ENCODE measurements around the gene GRIK1. TPM values are rescaled to one million over a fixed set of nuclear protein-coding genes. Genes with fewer than 3 reads are reported as not detected.

GRIK1 gene
- total RNA-seq, 2 donors from 2014 or later = 0.11 TPM; not detected in 1

DNA sequence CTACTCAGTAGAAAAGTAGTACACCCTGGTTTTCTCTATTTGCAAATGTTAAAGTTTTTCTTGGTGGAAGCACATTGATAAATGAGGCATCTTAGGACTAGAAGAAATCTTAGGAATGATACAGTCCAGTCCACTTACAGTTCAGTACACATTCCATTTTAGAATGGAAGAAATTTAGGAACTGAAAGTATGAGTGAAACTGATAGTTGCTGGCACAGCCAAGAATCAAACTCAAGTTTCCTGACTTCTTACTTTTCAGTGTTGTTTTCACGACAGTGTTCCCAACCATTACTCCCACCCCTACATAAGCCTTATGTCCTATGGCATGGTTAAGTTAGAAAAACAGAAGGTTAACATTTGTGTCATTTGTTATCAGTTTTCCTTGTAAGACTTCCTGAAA is 382.6 kb downstream of the GRIK1 start:
- no peaks in the 10 kb centered on the region for H3K4me1 ChIP-seq
- H3K27me3 ChIP-seq = no peaks in the 10 kb centered on the region
- no peak for DNase-seq
- TF ChIP-seq, protein P1, sequence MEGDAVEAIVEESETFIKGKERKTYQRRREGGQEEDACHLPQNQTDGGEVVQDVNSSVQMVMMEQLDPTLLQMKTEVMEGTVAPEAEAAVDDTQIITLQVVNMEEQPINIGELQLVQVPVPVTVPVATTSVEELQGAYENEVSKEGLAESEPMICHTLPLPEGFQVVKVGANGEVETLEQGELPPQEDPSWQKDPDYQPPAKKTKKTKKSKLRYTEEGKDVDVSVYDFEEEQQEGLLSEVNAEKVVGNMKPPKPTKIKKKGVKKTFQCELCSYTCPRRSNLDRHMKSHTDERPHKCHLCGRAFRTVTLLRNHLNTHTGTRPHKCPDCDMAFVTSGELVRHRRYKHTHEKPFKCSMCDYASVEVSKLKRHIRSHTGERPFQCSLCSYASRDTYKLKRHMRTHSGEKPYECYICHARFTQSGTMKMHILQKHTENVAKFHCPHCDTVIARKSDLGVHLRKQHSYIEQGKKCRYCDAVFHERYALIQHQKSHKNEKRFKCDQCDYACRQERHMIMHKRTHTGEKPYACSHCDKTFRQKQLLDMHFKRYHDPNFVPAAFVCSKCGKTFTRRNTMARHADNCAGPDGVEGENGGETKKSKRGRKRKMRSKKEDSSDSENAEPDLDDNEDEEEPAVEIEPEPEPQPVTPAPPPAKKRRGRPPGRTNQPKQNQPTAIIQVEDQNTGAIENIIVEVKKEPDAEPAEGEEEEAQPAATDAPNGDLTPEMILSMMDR (IDR thresholded peaks at IDR 0.05) = no peak
- no peaks in the 10 kb centered on the region for H3K9me3 ChIP-seq
- H3K27ac ChIP-seq = no peak overlapping the region
- H3K36me3 ChIP-seq = no peaks in the 10 kb centered on the region
- intact Hi-C loops (cut with DNase I) = no loop called here
- H3K9ac ChIP-seq (ENCODE audit: low read depth in 2 of 2, low read length in 2 of 2) = no peak overlapping the region
- H3K4me3 ChIP-seq = no peak overlapping the region

DNA sequence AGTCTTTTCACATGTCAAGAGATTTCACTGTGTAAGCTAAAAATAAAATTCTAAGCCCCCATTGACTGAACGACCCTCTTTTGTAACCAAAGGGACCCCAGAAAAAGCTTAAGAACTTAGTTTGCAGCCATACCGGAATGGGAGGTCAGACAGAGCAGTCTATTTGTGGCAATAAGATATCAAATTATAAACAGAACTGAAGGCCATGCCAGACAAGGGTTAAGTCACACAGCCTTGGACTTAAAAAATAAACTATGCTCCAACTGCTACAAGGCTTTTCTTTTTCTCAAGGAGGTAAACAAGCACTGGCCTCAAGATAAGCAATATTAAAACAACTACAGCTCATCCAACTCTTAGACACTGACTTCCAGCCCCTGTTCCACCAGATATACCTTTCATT is 384.2 kb downstream of the GRIK1 start:
- no peak for DNase-seq
- Histone ChIP-seq H3K9ac (ENCODE audit: low read depth in 2 of 2, low read length in 2 of 2) (no peak overlapping the region), H3K4me3 (no peak overlapping the region), H3K27ac (no peak overlapping the region), H3K36me3 (no peaks in the 10 kb centered on the region), H3K9me3 (no peaks in the 10 kb centered on the region), H3K27me3 (no peaks in the 10 kb centered on the region), H3K4me1 (no peaks in the 10 kb centered on the region)
- TF ChIP-seq, protein P1 (IDR thresholded peaks at IDR 0.05) = no peak
- intact Hi-C loops (cut with DNase I) = no loop called here

DNA sequence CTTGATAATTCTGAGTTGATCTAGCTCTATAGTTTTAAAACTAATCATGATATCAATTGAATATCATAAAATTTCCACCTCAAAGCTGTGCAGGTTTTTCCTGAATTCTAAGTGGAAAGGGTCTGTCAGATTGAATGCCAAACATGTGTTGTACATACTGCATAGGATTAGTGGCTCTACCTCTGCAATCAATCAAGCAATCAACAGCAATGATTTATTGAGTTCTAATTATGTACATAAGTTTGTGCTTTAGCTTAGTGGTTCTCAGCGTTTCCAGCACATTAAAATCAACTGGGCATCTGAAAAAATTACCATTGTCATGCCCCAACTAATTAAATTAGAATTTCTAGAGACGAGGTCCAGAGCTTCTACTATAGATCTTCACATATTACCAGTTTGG is 389.6 kb downstream of the GRIK1 start:
- H3K27me3 ChIP-seq = no peaks in the 10 kb centered on the region
- TF ChIP-seq, protein P1 (IDR thresholded peaks at IDR 0.05) = no peak
- H3K9ac ChIP-seq (ENCODE audit: low read depth in 2 of 2, low read length in 2 of 2) = no peak overlapping the region
- H3K27ac ChIP-seq = no peak overlapping the region
- H3K36me3 ChIP-seq = no peaks in the 10 kb centered on the region
- intact Hi-C loops (cut with DNase I) = no loop called here
- DNase-seq = no peak
- H3K9me3 ChIP-seq = no peaks in the 10 kb centered on the region
- no peak overlapping the region for H3K4me3 ChIP-seq
- no peaks in the 10 kb centered on the region for H3K4me1 ChIP-seq

DNA sequence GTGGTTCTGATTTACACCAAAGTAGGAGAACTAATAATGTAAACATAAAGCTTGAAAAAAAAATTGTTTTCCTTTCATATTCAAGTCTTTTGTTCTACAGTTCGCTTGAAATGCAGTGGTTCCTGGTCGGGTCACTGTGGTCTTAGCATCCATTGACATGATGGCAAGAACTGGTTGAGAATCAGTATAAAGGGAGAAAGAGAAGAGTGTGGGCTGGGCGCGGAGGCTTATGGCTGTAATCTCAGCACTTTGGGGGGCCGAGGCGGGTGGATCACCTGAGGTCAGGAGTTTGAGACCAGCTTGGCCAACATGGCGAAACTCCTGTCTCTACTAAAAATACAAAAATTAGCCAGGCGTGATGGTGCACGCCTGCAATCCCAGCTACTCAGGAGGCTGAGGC is 390.2 kb downstream of the GRIK1 start:
- DNase-seq = no peak
- TF ChIP-seq, protein P1 (IDR thresholded peaks at IDR 0.05) = no peak
- Histone ChIP-seq H3K36me3 (no peaks in the 10 kb centered on the region), H3K27ac (no peak overlapping the region), H3K27me3 (no peaks in the 10 kb centered on the region), H3K4me1 (no peaks in the 10 kb centered on the region), H3K4me3 (no peak overlapping the region), H3K9me3 (no peaks in the 10 kb centered on the region), H3K9ac (ENCODE audit: low read depth in 2 of 2, low read length in 2 of 2) (no peak overlapping the region)
- intact Hi-C loops (cut with DNase I) = no loop called here

DNA sequence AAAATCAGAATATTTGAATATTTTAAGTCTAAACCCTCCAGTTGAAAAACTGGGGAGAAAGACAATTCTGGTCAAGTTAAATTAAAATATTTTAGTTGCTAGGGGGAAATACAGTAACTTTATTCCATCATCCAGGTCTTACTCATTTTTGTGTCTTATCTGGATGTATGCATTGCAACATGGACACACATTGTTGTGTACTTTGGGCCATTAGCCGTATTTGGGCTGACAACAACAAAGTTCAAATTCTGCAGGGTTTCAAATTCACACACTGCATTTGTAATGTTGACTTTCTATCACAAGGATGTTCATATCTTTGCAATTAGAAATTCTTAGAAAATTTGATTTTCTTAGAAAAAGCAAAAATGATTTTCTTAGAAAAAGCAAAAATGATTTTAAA is 391.8 kb downstream of the GRIK1 start:
- Histone ChIP-seq H3K27ac (no peak overlapping the region), H3K9ac (ENCODE audit: low read depth in 2 of 2, low read length in 2 of 2) (no peak overlapping the region), H3K4me3 (no peak overlapping the region), H3K9me3 (no peaks in the 10 kb centered on the region), H3K4me1 (no peaks in the 10 kb centered on the region), H3K27me3 (no peaks in the 10 kb centered on the region), H3K36me3 (no peaks in the 10 kb centered on the region)
- DNase-seq = no peak
- intact Hi-C loops (cut with DNase I) = no loop called here
- TF ChIP-seq, protein P1 (IDR thresholded peaks at IDR 0.05) = no peak

DNA sequence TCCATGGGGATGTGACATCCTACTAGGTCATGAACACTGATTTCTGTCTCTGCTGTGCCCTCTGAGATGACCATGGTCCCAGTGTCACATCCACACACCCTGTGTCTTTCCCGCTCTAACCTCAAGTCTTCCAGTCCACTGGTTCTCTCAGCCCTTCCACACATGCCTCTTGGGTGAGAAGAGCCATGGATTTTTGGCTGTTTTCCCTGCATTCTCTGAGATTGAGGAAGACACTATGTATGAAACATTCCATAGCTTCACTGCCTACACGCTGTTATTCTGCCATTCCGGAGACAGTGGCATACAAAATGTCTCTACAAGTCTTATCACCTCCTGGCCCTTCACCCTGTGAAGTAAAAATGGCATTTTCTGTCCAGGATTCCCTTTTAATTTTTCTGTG is 393.7 kb downstream of the GRIK1 start:
- Histone ChIP-seq H3K9ac (ENCODE audit: low read depth in 2 of 2, low read length in 2 of 2) (no peak overlapping the region), H3K4me3 (no peak overlapping the region), H3K27me3 (no peaks in the 10 kb centered on the region), H3K36me3 (no peaks in the 10 kb centered on the region), H3K4me1 (no peaks in the 10 kb centered on the region), H3K9me3 (no peaks in the 10 kb centered on the region), H3K27ac (no peak overlapping the region)
- TF ChIP-seq, protein P1 (IDR thresholded peaks at IDR 0.05) = no peak
- no peak for DNase-seq
- intact Hi-C loops (cut with DNase I) = no loop called here

Data from colonic mucosa (tissue), 4 donors.